Kidney (tissue), 14 donors: ENCODE data around the gene LMBR1. TPM values are rescaled to one million over a fixed set of nuclear protein-coding genes. Genes with fewer than 3 reads are reported as not detected.
A peak's percentile ranks its signal among the peaks of the same experiment; 100 is the strongest.

Experiments
- DNase-seq, 5 donors: peaks; one replicate each; pipeline ENCODE4 v3.0.0-alpha.2; 2013 to 2020
- FAIRE-seq: peaks from 2 replicates; lab custom pipeline; 2012; peaks lifted over from hg19 to GRCh38; lab: Jason Lieb, UNC
- H3K27ac ChIP-seq, 2 donors: one replicate each; pipeline ENCODE4 v1.7.0; 2013; ENCODE audit warnings: low read depth in 2 of 2, low read length in 2 of 2, inconsistent platforms in 1 of 2
- H3K27me3 ChIP-seq: one replicate; pipeline ENCODE4 v1.7.1; 2013; ENCODE audit warnings: low read length, inconsistent platforms; ENCODE audit not compliant: control insufficient read depth, insufficient read depth
- H3K36me3 ChIP-seq, 3 donors: one replicate each; pipeline versions ENCODE4 v1.7.0 to v1.7.1; 2013; ENCODE audit warnings: low read length in 3 of 3, control low read depth in 1 of 3, inconsistent platforms in 1 of 3; ENCODE audit not compliant: insufficient read depth in 3 of 3, control insufficient read depth in 2 of 3
- H3K4me1 ChIP-seq, 3 donors: one replicate each; pipeline versions ENCODE4 v1.7.0 to v1.7.1; 2013; ENCODE audit warnings: low read length in 3 of 3, inconsistent platforms in 1 of 3, low read depth in 1 of 3; ENCODE audit not compliant: control insufficient read depth in 2 of 3, insufficient read depth in 2 of 3
- H3K4me3 ChIP-seq, 3 donors: one replicate each; pipeline versions ENCODE4 v1.7.0 to v1.8.1; 2013; ENCODE audit warnings: low read length in 3 of 3, control low read depth in 1 of 3, inconsistent platforms in 1 of 3
- H3K9ac ChIP-seq, 3 donors: one replicate each; pipeline versions ENCODE4 v1.7.0 to v1.7.1; 2013; ENCODE audit warnings: low read length in 3 of 3, control low read depth in 1 of 3, inconsistent platforms in 1 of 3
- H3K9me3 ChIP-seq, 3 donors: one replicate each; pipeline versions ENCODE4 v1.7.0 to v1.7.1; 2013; ENCODE audit warnings: low read length in 3 of 3, control low read depth in 1 of 3, inconsistent platforms in 1 of 3; ENCODE audit not compliant: control insufficient read depth in 2 of 3, insufficient read depth in 1 of 3
- intact Hi-C: fragments of 100-400 bp; cut with DNase I; formaldehyde crosslinking; loops from one replicate; pipeline ENCODE4 v1.11.1; 2022
- polyA plus RNA-seq: library from polyadenylated mRNA; stranded (reverse); fragments of 350-450 nt; fragmentation: Illumina TruSeq; extraction: RNeasy Lipid Tissue Mini Kit (QIAGEN cat#74804); gene quantifications from one replicate; pipeline ENCODE4 v1.2.3, GENCODE V29; 2014; ENCODE audit warnings: low read depth, low replicate concordance; ENCODE audit not compliant: insufficient read depth
- total RNA-seq: library from RNA; stranded (reverse); fragmentation: NEBNext Ultra II Directional; extraction: Animal tissue kit (Norgen Biotek cat#: 25700); gene quantifications from one replicate; pipeline ENCODE4 v1.2.1, GENCODE V29; 2021
- TF ChIP-seq, protein P1 (sequence below): IDR thresholded peaks from 3 replicates; pipeline ENCODE4 v1.5.1; 2012; ENCODE audit warnings: mild to moderate bottlenecking, moderate library complexity, borderline replicate concordance; ENCODE audit not compliant: insufficient read depth; ENCODE audit errors: extremely low read depth
- donor health status: control.
- donor health status: control.
- donor health status: control.
- donor health status: control.
- donor health status: control.
- donor health status: DM: yes; HTN: yes; CAD: no.
- donor health status: Normal renal cell carcinoma (clear cell type).

Gene LMBR1
- total and polyA plus RNA-seq, 2 donors from 2014 or later, result 19.6 to 82.6 TPM

DNA sequence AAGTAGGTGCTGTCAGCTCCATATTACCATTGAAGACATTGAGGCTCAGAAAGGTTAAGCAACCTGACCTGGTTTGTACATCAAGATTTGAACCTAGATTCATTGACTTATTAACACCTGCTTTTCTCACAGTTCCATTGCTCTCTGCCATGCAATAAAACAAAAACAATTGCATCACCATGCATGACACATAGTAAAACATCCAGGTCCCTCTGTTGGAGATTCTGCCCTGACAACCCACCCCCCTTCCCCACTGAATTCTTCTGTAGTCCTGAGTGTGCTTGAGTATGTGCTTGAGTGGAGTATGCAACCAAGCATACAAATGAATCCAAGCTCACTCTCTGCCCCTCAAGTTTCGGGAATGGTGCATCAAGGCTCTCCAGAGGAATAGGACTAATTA lies 6.0 kb upstream of the LMBR1 start:
- Histone ChIP-seq H3K36me3 (no peaks in the 10 kb centered on the region), H3K9me3 (no peaks in the 10 kb centered on the region), H3K4me1 (no peaks in the 10 kb centered on the region), H3K4me3 (no peak overlapping the region), H3K9ac (no peak overlapping the region), H3K27ac (no peak overlapping the region), H3K27me3 (no peaks in the 10 kb centered on the region)
- no peak for DNase-seq
- FAIRE-seq, result no peak
- intact Hi-C loops, result no loop called here
- TF ChIP-seq, protein P1, sequence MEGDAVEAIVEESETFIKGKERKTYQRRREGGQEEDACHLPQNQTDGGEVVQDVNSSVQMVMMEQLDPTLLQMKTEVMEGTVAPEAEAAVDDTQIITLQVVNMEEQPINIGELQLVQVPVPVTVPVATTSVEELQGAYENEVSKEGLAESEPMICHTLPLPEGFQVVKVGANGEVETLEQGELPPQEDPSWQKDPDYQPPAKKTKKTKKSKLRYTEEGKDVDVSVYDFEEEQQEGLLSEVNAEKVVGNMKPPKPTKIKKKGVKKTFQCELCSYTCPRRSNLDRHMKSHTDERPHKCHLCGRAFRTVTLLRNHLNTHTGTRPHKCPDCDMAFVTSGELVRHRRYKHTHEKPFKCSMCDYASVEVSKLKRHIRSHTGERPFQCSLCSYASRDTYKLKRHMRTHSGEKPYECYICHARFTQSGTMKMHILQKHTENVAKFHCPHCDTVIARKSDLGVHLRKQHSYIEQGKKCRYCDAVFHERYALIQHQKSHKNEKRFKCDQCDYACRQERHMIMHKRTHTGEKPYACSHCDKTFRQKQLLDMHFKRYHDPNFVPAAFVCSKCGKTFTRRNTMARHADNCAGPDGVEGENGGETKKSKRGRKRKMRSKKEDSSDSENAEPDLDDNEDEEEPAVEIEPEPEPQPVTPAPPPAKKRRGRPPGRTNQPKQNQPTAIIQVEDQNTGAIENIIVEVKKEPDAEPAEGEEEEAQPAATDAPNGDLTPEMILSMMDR, result no peak

DNA sequence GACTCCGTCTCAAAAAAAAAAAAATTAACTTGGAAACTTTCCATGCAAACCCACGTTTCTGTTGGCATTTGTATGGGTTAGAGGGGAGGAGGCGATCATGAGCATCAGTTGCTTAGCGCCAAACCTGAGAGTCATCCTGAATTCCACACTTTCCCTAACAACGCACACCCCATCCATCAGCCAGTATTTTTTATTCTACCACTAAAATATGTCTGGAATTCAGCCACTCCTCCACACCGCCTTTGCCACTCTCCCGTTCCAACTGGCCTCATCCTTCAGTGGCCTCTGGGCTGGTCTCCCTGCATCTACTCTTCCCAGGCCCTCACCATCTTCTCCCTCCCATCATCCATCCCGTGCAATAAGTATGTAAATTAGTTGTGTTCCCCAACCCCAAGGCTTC lies 4.7 kb upstream of the LMBR1 start:
- TF ChIP-seq, protein P1, result no peak
- H3K9me3 ChIP-seq, result no peaks in the 10 kb centered on the region
- H3K36me3 ChIP-seq, result no peaks in the 10 kb centered on the region
- no peak overlapping the region for H3K9ac ChIP-seq
- intact Hi-C loops, result no loop called here
- H3K4me1 ChIP-seq, result no peaks in the 10 kb centered on the region
- FAIRE-seq (no peak), DNase-seq (peak in 2 of 5 donors; percentile 30 to 54)
- no peak overlapping the region for H3K4me3 ChIP-seq
- H3K27me3 ChIP-seq, result no peaks in the 10 kb centered on the region
- H3K27ac ChIP-seq, result no peak overlapping the region

GRCh38 chr7:156896388-156897022 lies 3.5 kb upstream of the LMBR1 start:
- H3K4me3 ChIP-seq, result no peak overlapping the region
- intact Hi-C loops, result no loop called here
- H3K9ac ChIP-seq, result no peak overlapping the region
- no peak overlapping the region for H3K27ac ChIP-seq
- H3K27me3 ChIP-seq, result no peaks in the 10 kb centered on the region
- H3K9me3 ChIP-seq, result no peaks in the 10 kb centered on the region
- H3K4me1 ChIP-seq, result no peaks in the 10 kb centered on the region
- DNase-seq, result no peak
- FAIRE-seq, result no peak
- TF ChIP-seq, protein P1, result no peak
- H3K36me3 ChIP-seq, result no peaks in the 10 kb centered on the region
